Activated T-cell treated with anti-CD3 and anti-CD28 coated beads, Interleukin-2, amount 50 U/mL, for 1 hour (primary cell): ENCODE results near the gene SCN1A.
"Not testable (repeated sequence)": the region's sequence is repeated elsewhere in the genome, so short reads cannot be mapped to it uniquely, and the experiment has no call there.

ENCODE experiments used
- DNase-seq: peaks from one replicate; pipeline ENCODE4 v3.0.0-alpha.2; 2020

SCN1A gene

GRCh38 chr2:166074430-166074829, 53.4 kb downstream of the SCN1A start:
- DNase-seq, result no peak

GRCh38 chr2:166074011-166074410, 53.8 kb downstream of the SCN1A start:
- DNase-seq, result no peak

- no peak for DNase-seq
These were observed 57.6 kb downstream of the SCN1A start for GRCh38 chr2:166070231-166070630.

GRCh38 chr2:166068981-166069380, 58.8 kb downstream of the SCN1A start:
- DNase-seq, result no peak

- no peak for DNase-seq
These were observed 60.6 kb downstream of the SCN1A start for GRCh38 chr2:166067229-166067628.

GRCh38 chr2:166060191-166060590, 67.6 kb downstream of the SCN1A start:
- no peak for DNase-seq

- no peak for DNase-seq
These were observed 70.3 kb downstream of the SCN1A start for GRCh38 chr2:166057370-166058164.

GRCh38 chr2:166044853-166045483, 82.9 kb downstream of the SCN1A start:
- DNase-seq, result no peak

- no peak for DNase-seq
These were observed 84.9 kb downstream of the SCN1A start for GRCh38 chr2:166042768-166043390.

- no peak for DNase-seq
These were observed 85.5 kb downstream of the SCN1A start for GRCh38 chr2:166042356-166042755.

GRCh38 chr2:166041613-166042012, 86.2 kb downstream of the SCN1A start:
- no peak for DNase-seq

GRCh38 chr2:166032361-166032760, 95.5 kb downstream of the SCN1A start:
- DNase-seq, result no peak

GRCh38 chr2:166031054-166031453, 96.8 kb downstream of the SCN1A start:
- DNase-seq, result no peak

GRCh38 chr2:166025313-166025712, 102.5 kb downstream of the SCN1A start:
- DNase-seq, result no peak

- DNase-seq, result no peak
These were observed 110.6 kb downstream of the SCN1A start for GRCh38 chr2:166017208-166017607.

- DNase-seq, result no peak
These were observed 113.9 kb downstream of the SCN1A start for GRCh38 chr2:166013878-166014277.

GRCh38 chr2:166011660-166012059, 116.2 kb downstream of the SCN1A start:
- DNase-seq, result no peak

- no peak for DNase-seq
These were observed 127.4 kb downstream of the SCN1A start for GRCh38 chr2:166000401-166000800.

- DNase-seq, result no peak
These were observed 137.0 kb downstream of the SCN1A start for GRCh38 chr2:165990846-165991245.

- DNase-seq, result no peak
These were observed 138.0 kb downstream of the SCN1A start for GRCh38 chr2:165989851-165990250.

- DNase-seq, result no peak
These were observed 142.7 kb downstream of the SCN1A start for GRCh38 chr2:165985120-165985519.

GRCh38 chr2:165972161-165972560, 155.7 kb downstream of the SCN1A start:
- not testable (repeated sequence) for DNase-seq

- DNase-seq, result no peak
These were observed 157.2 kb downstream of the SCN1A start for GRCh38 chr2:165970663-165971062.

- no peak for DNase-seq
These were observed 158.6 kb downstream of the SCN1A start for GRCh38 chr2:165969227-165969626.
